Chondrocyte (in vitro differentiated cells): ENCODE data around the gene DSTN. TPM values are rescaled to one million over a fixed set of nuclear protein-coding genes. Genes with fewer than 3 reads are reported as not detected.

Experiments
- DNase-seq: peaks from one replicate; pipeline ENCODE4 v3.0.0; 2021; ENCODE audit warnings: mixed read lengths, low spot score
- H3K27ac Mint-ChIP-seq: one replicate; pipeline ENCODE4 v1.8.0; 2021; ENCODE audit warnings: mild to moderate bottlenecking, moderate library complexity, mixed read lengths; ENCODE audit not compliant: unreplicated experiment
- H3K27me3 Mint-ChIP-seq: 2 replicates; pipeline ENCODE4 v1.8.0; 2021; ENCODE audit warnings: low read depth, mixed read lengths
- H3K36me3 Mint-ChIP-seq: 2 replicates; pipeline ENCODE4 v1.8.0; 2021; ENCODE audit warnings: low read depth, mixed read lengths
- H3K4me1 Mint-ChIP-seq: 2 replicates; pipeline ENCODE4 v1.8.0; 2021; ENCODE audit warnings: low read depth, mild to moderate bottlenecking, mixed read lengths
- H3K4me3 Mint-ChIP-seq: one replicate; pipeline ENCODE4 v1.8.0; 2021; ENCODE audit warnings: mild to moderate bottlenecking, moderate library complexity, mixed read lengths; ENCODE audit not compliant: unreplicated experiment
- H3K9me3 Mint-ChIP-seq: 2 replicates; pipeline ENCODE4 v1.8.0; 2021; ENCODE audit warnings: low read depth, mixed read lengths
- total RNA-seq: library from RNA; stranded (reverse); gene quantifications from 3 replicates; pipeline ENCODE4 v1.2.1, GENCODE V29; 2021
- TF ChIP-seq, protein P1 (sequence below): fragments of 200-600 bp; sonication (generic); IDR thresholded peaks from 2 replicates; pipeline ENCODE4 v1.5.0; 2021; ENCODE audit warnings: antibody characterized with exemption, mild to moderate bottlenecking, moderate library complexity

Gene DSTN
- total RNA-seq, 1 donor from 2014 or later = 1,290 TPM

DNA sequence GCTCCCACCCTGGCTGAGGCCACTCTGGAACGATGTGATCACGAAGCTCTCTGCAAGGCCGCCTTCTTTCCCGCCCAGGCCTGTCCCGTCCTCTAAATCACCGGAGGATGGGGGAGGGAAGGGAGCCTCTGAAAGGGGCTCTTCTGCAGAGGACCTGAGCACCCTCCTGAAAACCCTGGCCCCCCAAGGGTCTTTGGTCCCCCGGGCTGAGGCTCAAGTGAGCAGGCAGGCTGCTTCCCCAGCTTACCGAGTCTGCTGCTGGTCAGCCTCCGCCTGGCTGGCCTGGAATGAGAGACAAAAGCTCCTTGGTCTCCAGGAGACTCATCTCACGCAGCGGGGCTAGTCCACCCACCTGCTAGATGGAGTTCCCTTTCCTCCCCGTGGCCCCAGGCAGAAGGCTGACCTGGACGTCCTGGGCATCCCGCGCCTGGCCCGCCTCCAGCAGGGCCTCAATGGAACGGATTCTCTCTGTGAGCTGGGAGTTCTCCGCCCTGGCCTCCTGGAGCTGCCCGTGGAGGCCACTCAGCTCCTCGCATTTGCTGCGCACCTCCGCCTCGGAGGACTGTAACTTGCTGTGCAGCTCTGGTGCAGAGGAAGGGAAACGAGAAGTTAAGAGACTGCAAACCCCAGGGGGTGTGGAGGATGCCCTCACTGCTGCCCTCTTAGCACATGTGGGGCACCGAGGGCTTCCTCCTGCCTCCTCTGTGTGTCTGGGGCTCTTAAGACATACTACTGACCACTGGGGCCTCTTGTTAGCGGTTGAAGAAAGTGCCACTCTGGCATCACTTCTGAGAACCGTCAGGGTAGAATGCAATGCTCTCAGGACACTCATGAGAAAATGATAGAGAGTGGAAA, 57.5 kb downstream of the DSTN start:
- TF ChIP-seq, protein P1, sequence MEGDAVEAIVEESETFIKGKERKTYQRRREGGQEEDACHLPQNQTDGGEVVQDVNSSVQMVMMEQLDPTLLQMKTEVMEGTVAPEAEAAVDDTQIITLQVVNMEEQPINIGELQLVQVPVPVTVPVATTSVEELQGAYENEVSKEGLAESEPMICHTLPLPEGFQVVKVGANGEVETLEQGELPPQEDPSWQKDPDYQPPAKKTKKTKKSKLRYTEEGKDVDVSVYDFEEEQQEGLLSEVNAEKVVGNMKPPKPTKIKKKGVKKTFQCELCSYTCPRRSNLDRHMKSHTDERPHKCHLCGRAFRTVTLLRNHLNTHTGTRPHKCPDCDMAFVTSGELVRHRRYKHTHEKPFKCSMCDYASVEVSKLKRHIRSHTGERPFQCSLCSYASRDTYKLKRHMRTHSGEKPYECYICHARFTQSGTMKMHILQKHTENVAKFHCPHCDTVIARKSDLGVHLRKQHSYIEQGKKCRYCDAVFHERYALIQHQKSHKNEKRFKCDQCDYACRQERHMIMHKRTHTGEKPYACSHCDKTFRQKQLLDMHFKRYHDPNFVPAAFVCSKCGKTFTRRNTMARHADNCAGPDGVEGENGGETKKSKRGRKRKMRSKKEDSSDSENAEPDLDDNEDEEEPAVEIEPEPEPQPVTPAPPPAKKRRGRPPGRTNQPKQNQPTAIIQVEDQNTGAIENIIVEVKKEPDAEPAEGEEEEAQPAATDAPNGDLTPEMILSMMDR = no peak
- peaks cover 7% of the 10 kb centered on the region for H3K4me1 Mint-ChIP-seq
- no peaks in the 10 kb centered on the region for H3K9me3 Mint-ChIP-seq
- no peak overlapping the region for H3K4me3 Mint-ChIP-seq
- peak; percentile 82 for DNase-seq
- peak overlapping the region; percentile 32 for H3K27ac Mint-ChIP-seq
- H3K36me3 Mint-ChIP-seq = peaks cover 43% of the 10 kb centered on the region
- H3K27me3 Mint-ChIP-seq = no peaks in the 10 kb centered on the region

DNA sequence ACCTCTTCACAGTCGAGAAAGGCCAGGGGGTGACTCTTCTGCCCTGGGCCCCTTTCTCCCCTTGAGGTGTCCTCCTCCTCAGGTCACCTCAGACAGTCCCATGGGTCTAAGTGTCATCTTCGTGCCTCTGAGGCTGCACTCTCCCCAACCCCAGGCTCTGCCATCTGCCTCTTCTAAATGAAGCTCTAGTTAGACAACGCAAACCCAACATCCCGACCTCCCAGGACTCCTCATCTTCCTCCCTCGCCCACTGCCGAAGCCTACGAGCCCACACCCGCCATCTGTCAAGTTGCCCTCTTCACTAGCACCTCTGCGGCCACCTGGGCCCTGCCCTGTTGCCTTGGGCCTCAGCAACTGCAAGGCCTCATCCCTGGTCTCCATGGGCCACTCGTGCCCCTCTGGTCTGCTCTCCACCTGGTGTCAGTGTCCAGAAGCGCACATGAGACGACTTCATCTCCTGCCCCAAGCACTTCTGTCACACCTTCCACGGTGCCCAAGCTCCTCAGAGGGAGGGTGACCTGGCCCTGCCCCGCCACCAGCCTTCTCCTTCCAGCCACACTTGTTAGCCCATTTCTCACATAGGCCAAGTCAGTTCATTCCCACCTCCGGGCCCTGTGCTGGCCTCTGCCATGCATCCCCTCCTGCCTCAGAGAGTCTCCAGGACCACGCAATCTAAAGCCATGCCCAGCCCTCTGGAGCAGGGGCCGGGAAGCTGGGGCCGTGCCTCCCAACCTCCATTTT, 58.4 kb downstream of the DSTN start:
- peak; percentile 90 for DNase-seq
- H3K4me1 Mint-ChIP-seq = peaks cover 7% of the 10 kb centered on the region
- no peak overlapping the region for H3K4me3 Mint-ChIP-seq
- H3K36me3 Mint-ChIP-seq = peaks cover 46% of the 10 kb centered on the region
- TF ChIP-seq, protein P1 = peak; percentile 25
- H3K27ac Mint-ChIP-seq = peak overlapping the region; percentile 84
- H3K27me3 Mint-ChIP-seq = no peaks in the 10 kb centered on the region
- H3K9me3 Mint-ChIP-seq = no peaks in the 10 kb centered on the region

DNA sequence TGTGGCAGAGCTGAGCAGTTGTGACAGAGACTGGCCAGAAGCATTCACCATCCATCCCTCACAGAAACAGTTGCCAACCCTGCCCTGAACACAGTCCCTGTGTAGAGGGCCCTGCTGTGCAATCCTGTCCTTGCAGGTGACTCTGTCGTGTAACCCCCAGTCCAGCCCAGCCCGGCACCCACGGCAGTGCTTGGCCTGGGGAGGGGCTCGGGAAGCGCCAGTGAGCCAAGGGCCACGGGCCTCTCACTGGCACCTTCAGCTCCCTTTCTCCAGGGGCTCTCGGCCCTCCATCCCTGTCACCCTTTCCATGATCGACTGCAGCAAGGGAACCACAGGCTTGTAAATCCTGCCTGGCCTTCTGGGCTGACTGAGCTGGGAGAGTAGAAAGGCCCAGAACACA, 59.1 kb downstream of the DSTN start:
- Mint-ChIP-seq H3K27ac (no peak overlapping the region), H3K36me3 (peaks cover 51% of the 10 kb centered on the region), H3K27me3 (no peaks in the 10 kb centered on the region), H3K9me3 (no peaks in the 10 kb centered on the region), H3K4me3 (no peak overlapping the region), H3K4me1 (peaks cover 7% of the 10 kb centered on the region)
- DNase-seq = peak; percentile 62
- TF ChIP-seq, protein P1 = no peak

DNA sequence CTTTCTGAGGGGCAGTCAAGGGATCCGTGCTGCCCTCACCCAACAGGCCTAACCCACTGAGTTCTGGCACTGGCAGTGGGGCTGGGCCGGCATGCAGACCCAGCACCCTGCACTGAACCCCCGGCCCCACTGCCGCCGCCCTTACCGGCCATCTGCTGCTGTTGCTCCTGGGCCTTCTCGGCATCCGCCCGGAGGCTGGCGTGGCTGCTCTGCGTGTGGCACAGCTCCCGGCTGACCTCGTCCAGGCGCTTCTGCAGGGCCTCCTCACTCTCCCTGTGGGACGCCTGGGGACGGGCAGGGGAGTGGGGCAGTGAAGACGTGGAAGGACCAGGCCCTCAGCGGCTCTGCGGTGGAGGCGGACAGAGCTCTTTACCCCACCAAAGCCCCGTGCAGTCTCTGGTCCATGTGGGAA, 59.8 kb downstream of the DSTN start:
- no peaks in the 10 kb centered on the region for H3K27me3 Mint-ChIP-seq
- TF ChIP-seq, protein P1 = no peak
- H3K4me1 Mint-ChIP-seq = peaks cover 7% of the 10 kb centered on the region
- no peak overlapping the region for H3K4me3 Mint-ChIP-seq
- peak; percentile 91 for DNase-seq
- H3K36me3 Mint-ChIP-seq = peaks cover 52% of the 10 kb centered on the region
- H3K9me3 Mint-ChIP-seq = no peaks in the 10 kb centered on the region
- no peak overlapping the region for H3K27ac Mint-ChIP-seq

DNA sequence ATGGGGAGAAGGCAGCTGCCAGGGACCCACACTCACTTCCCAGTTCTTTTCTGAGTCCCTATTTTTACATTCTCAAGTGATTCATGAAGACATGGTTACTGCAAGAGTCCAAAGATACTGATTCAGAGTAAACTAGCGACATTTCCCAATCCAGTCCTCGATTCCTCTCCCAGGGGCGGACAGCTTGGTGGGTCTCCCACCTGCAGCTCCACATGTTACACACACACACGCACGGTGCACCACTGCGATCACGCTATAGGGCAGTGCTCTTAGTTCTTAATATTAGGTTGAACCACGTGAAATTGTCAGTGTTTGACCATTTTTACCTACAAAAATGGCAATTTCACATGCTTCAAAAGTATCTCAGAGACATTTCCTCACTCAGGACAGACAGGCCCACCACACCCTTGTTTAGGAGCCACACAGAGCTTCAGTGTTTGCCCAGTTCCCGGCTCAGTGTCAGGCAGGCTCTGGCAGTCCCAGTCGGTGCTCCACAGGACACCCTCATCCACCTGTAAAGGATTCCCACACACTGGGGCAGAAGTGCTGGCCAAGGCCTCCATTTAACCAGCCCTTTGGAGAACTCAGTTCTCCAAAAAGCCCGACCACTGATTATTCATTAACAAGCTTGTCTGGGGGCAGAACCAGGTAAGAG, 60.4 kb downstream of the DSTN start:
- TF ChIP-seq, protein P1 = no peak
- H3K4me1 Mint-ChIP-seq = peaks cover 10% of the 10 kb centered on the region
- H3K27me3 Mint-ChIP-seq = no peaks in the 10 kb centered on the region
- DNase-seq = peak; percentile 56
- H3K27ac Mint-ChIP-seq = peak overlapping the region; percentile 51
- H3K4me3 Mint-ChIP-seq = no peak overlapping the region
- no peaks in the 10 kb centered on the region for H3K9me3 Mint-ChIP-seq
- peaks cover 54% of the 10 kb centered on the region for H3K36me3 Mint-ChIP-seq
